HEK293T (cell line): ENCODE measurements around the gene MCL1.

Experiments
- CTCF ChIA-PET: fragments of 350-600 bp; formaldehyde crosslinking; extraction: SDS; loops from one replicate; lab custom pipeline; 2021; ENCODE audit warnings: antibody characterized with exemption, inconsistent platforms; lab: Yijun Ruan, JAX
- POLR2A ChIA-PET: fragments of 350-600 bp; formaldehyde crosslinking; extraction: SDS; loops from one replicate; lab custom pipeline; 2020; ENCODE audit warnings: antibody characterized with exemption, inconsistent platforms; lab: Yijun Ruan, JAX
- DNase-seq: peaks from one replicate; pipeline ENCODE4 v3.0.0; 2012; ENCODE audit warnings: mixed read lengths; ENCODE audit errors: extremely low spot score
- ARNT ChIP-seq: fragments of 450-650 bp; IDR thresholded peaks from 2 replicates; pipeline ENCODE4 v1.6.1; 2017; ENCODE audit warnings: mild to moderate bottlenecking
- BHLHE40 ChIP-seq: fragments of 450-650 bp; IDR thresholded peaks from 2 replicates; pipeline ENCODE4 v1.6.1; 2016; ENCODE audit warnings: mild to moderate bottlenecking, moderate library complexity, borderline replicate concordance
- CTBP1 ChIP-seq: fragments of 450-650 bp; IDR thresholded peaks from 2 replicates; pipeline ENCODE4 v1.6.1; 2016; ENCODE audit warnings: borderline replicate concordance
- ELF4 ChIP-seq: fragments of 450-650 bp; IDR thresholded peaks from 2 replicates; pipeline ENCODE4 v1.6.1; 2017; ENCODE audit warnings: antibody characterized with exemption
- FOXA1 ChIP-seq: fragments of 450-650 bp; IDR thresholded peaks from 2 replicates; pipeline ENCODE4 v1.6.1; 2016; ENCODE audit warnings: mild to moderate bottlenecking
- FOXK2 ChIP-seq: fragments of 450-650 bp; IDR thresholded peaks from 2 replicates; pipeline ENCODE4 v1.6.1; 2016; ENCODE audit warnings: mild to moderate bottlenecking
- FOXM1 ChIP-seq: fragments of 450-650 bp; IDR thresholded peaks from 2 replicates; pipeline ENCODE4 v1.6.1; 2017; ENCODE audit warnings: mild to moderate bottlenecking, borderline replicate concordance
- HDGF ChIP-seq: fragments of 450-650 bp; IDR thresholded peaks from 2 replicates; pipeline ENCODE4 v1.6.1; 2017; ENCODE audit warnings: antibody characterized with exemption, borderline replicate concordance
- L3MBTL2 ChIP-seq: fragments of 450-650 bp; conservative IDR thresholded peaks from 2 replicates; pipeline ENCODE4 v1.6.1; 2016; ENCODE audit warnings: mild to moderate bottlenecking
- LEF1 ChIP-seq: fragments of 450-650 bp; IDR thresholded peaks from 2 replicates; pipeline ENCODE4 v1.6.1; 2017; ENCODE audit warnings: mild to moderate bottlenecking, borderline replicate concordance
- NFRKB ChIP-seq: fragments of 450-650 bp; IDR thresholded peaks from 2 replicates; pipeline ENCODE4 v1.6.1; 2016; ENCODE audit warnings: mild to moderate bottlenecking, moderate library complexity
- SP1 ChIP-seq: fragments of 450-650 bp; IDR thresholded peaks from 2 replicates; pipeline ENCODE4 v1.6.1; 2017
- SUZ12 ChIP-seq: fragments of 450-650 bp; IDR thresholded peaks from 2 replicates; pipeline ENCODE4 v1.6.1; 2016; ENCODE audit warnings: mild to moderate bottlenecking
- TARDBP ChIP-seq: fragments of 450-650 bp; IDR thresholded peaks from 2 replicates; pipeline ENCODE4 v1.6.1; 2016
- ZNF384 ChIP-seq: fragments of 450-650 bp; IDR thresholded peaks from 2 replicates; pipeline ENCODE4 v1.6.1; 2016
- TF ChIP-seq, protein P1 (sequence below): fragments of 450-650 bp; IDR thresholded peaks from 2 replicates; pipeline ENCODE4 v1.6.1; 2016

MCL1 gene

DNA sequence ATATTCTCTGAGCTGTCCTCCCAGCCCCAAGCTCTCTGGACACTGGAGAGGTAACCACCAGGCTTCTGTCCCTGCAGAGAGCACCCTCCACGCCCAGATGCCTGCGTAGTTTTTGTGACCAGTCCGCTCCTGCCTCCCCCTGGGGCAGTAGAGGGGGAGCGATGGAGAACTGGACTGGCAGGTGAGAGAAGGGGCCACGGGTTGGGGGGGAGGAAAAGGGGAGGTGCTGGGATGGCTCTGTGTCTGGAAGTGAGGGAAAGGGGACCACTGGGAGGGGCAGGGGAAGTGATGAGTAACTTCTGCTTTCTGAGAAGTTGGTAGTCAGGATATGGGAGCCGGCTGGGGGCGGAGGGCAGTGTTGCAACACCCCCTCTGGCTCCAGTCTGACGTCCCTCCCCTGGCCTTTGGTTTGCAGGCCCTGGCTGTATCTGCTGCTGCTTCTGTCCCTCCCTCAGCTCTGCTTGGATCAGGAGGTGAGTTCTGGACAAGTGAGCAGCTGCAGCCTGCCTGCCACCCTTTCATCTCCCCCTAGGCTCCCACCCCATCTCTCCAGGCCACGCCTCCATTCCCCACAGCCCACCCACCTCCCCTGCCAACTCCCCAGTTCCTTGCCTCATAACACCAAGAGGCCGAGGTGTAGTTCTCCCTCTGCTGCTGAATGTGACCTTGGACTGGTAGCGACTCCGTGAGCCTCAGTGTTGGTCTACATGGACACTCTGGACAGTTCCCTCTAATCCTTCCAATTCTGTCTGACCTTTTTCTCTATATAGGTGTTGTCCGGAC lies 27.1 kb downstream of the MCL1 start:
- TF ChIP-seq L3MBTL2 (no peak), ELF4 (no peak), NFRKB (no peak), TARDBP (no peak), LEF1 (no peak), ARNT (no peak), BHLHE40 (no peak)
- ChIA-PET POLR2A (interaction anchor here (0.8 to 2.2 kb wide), 5 partner anchors 10 to 77 kb away, joined by 3 to 9 read pairs (median 4); partner anchors contain the start of genes ENSA, FALEC and MCL1), CTCF (interaction anchor here (0.6 to 1.9 kb wide), 3 partner anchors 8 to 274 kb away, joined by 3 to 10 read pairs (median 5); no protein-coding TSS in a partner anchor)
- no peak for DNase-seq

DNA sequence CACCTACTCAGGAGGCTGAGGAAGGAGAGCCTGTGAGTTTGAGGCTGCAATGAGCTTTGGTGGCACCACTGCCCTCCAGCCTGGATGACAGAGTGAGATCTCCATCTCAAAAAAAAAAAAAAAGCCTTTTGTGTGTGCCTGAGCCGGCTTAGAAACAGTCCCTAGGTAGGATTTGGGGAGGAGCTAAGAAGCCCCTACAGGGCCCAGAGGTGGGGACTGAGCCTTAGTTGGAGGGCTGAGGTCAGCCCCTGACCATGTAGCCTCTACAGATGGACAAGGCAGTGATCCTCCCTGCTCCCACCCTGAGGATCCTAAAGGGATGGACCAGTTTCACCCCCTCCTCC lies 27.7 kb downstream of the MCL1 start:
- CTCF ChIA-PET: interaction anchor here (0.6 to 1.9 kb wide), 3 partner anchors 9 to 275 kb away, joined by 3 to 10 read pairs (median 5); no protein-coding TSS in a partner anchor
- POLR2A ChIA-PET: interaction anchor here (0.8 to 2.2 kb wide), 6 partner anchors 10 to 78 kb away, joined by 3 to 9 read pairs (median 4); partner anchors contain the start of genes ENSA, FALEC and MCL1
- no peak for DNase-seq
- no peak for TF ChIP-seq L3MBTL2
- TF ChIP-seq ELF4: no peak

DNA sequence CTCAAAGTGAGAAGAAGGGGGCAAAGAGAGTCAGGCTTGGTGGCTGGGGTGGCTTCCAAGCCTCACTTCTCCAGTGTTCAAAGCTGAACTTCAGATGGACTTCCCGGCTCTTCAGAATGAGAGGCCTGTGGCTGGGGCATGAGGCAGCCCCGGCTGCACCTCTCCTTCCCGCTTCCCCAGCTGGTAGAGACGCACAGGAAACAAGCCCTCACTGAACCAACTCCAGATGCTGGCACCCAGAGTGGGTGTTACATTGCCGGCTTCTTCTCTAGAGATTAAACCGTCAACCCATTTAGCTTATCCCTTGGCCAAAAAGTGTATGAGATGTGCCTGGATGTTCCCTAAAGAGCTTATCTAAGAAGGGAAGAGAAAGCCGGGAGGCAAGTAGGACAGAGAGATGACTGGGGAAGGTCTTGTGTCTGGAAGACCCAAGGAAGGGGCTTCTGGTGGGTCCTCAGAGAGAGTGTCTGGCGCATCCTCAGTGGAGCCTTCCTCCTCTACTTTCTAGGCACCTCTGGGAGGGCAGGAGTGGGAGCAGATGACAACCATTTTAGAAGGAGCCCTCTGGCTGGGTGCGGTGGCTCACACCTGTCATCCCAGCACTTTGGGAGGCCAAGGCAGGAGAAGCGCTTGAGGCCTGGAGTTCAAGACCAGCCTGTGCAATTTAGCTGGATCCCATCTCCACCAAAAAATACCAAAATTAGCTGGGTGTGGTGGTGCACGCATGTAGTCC lies 28.2 kb downstream of the MCL1 start:
- ChIA-PET POLR2A (interaction anchor here (0.8 to 2.2 kb wide), 7 partner anchors 11 to 78 kb away, joined by 3 to 9 read pairs (median 4); partner anchors contain the start of genes ENSA, FALEC and MCL1), CTCF (interaction anchor here (0.8 to 3.7 kb wide), 3 partner anchors 9 to 261 kb away, joined by 3 to 19 read pairs (median 10); no protein-coding TSS in a partner anchor)

DNA sequence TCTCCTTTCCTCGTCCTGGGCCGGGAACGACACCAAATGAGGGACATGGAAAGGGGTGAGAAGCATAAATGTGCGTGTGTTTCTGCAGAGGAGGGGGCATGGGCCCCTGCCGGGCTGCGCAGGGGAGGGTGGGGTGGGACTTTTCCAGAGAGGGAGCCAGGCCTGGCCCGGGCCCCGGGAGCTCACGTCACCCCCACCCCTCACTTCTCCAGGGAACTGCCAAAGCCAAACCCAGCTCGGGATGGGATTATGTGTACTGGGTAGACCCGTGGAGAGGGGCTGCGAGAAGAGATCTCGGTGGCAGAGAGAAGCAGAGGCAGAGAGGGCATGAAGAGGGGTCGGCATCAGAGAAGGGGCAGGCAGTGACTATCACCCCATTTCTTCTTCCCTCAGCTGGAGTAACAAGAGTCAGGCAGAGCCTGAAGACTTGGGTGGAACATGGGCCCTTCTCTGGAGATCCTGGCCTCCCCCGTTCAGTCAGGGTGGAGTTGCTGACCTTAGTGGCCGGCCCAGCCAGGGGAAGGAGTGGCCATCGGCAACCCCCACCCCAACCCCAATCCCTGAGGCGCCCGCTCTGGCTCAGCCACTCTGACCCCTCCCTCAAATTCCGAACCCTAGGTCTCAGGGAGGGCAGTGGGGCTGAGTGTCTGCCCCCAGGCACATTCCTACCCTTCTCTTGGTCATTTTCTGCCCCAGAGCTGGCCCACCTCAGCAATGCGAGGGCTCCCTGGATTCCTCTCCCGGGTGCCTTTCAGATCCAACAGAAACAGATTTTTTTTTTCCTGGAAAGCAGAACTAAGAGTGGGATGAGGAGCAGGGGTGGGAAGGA lies 29.0 kb downstream of the MCL1 start:
- no peak for DNase-seq
- TF ChIP-seq ZNF384: no peak
- no peak for TF ChIP-seq FOXK2
- TF ChIP-seq, protein P1, sequence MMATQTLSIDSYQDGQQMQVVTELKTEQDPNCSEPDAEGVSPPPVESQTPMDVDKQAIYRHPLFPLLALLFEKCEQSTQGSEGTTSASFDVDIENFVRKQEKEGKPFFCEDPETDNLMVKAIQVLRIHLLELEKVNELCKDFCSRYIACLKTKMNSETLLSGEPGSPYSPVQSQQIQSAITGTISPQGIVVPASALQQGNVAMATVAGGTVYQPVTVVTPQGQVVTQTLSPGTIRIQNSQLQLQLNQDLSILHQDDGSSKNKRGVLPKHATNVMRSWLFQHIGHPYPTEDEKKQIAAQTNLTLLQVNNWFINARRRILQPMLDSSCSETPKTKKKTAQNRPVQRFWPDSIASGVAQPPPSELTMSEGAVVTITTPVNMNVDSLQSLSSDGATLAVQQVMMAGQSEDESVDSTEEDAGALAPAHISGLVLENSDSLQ: no peak
- no peak for TF ChIP-seq L3MBTL2
- TF ChIP-seq HDGF: no peak
- TF ChIP-seq LEF1: no peak
- TF ChIP-seq BHLHE40: no peak
- no peak for TF ChIP-seq SUZ12
- TF ChIP-seq ARNT: no peak
- TF ChIP-seq NFRKB: no peak
- CTCF ChIA-PET: interaction anchor here (3.7 kb wide), 1 partner anchor 10 kb away, joined by 19 read pairs; no protein-coding TSS in a partner anchor
- POLR2A ChIA-PET: interaction anchor here (0.9 to 2.2 kb wide), 4 partner anchors 12 to 79 kb away, joined by 3 to 9 read pairs (median 4); partner anchors contain the start of genes ENSA and MCL1

More for the DNA sequence above, 28.2 kb downstream of the MCL1 start:
- no peak for TF ChIP-seq ZNF384
- no peak for TF ChIP-seq SUZ12
- no peak for TF ChIP-seq FOXM1
- no peak for TF ChIP-seq FOXK2
- no peak for TF ChIP-seq TARDBP
- no peak for TF ChIP-seq CTBP1
- TF ChIP-seq HDGF: no peak
- TF ChIP-seq, protein P1: no peak
- TF ChIP-seq NFRKB: no peak
- no peak for TF ChIP-seq ARNT
- TF ChIP-seq L3MBTL2: no peak
- DNase-seq: no peak

DNA sequence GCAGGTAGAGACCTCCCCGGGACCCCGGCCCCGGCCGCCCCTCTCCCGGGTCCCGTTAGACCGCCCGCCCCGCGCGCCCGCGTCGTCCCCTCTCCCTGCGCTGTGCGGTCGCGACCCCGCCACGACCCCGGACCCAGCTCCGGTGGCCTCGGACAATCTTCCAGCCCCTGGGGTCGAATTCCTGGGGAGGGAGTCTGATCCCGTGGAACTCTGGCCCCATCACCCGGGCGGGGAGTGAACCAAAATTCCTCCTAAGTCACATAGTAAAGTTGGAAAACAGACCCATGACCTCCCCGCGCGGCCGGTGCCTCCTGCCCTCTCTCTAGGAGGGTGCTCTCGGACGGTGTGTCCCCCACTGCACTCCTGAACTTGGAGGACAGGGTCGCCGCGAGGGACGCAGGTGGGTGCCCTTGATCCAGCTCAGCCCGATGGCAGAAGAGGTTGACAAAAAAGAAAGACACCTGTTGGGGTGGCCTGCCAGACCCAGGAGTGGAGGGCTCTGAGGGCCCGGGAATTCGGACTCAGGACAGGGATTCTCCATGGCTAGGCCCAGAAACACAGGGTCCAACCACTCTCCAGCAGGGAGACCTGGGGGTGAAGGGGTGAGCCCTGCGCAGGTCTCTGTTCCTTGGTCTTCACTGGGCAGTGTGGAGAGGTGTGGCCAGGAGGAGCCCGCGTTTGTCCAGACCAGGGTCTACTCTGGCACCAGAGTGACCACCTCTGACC lies 29.8 kb downstream of the MCL1 start:
- TF ChIP-seq FOXM1: no peak
- no peak for TF ChIP-seq NFRKB
- TF ChIP-seq ELF4: no peak
- no peak for TF ChIP-seq FOXA1
- TF ChIP-seq CTBP1: no peak
- no peak for TF ChIP-seq HDGF
- no peak for TF ChIP-seq SUZ12
- TF ChIP-seq FOXK2: no peak
- TF ChIP-seq SP1: no peak
- TF ChIP-seq ZNF384: no peak
- no peak for TF ChIP-seq ARNT
- no peak for TF ChIP-seq L3MBTL2
- no peak for TF ChIP-seq TARDBP
- TF ChIP-seq BHLHE40: no peak
- TF ChIP-seq, protein P1: no peak
- no peak for TF ChIP-seq LEF1
- POLR2A ChIA-PET: interaction anchor here (0.9 to 1.5 kb wide), 6 partner anchors 13 to 30 kb away, joined by 3 to 5 read pairs (median 4); partner anchors contain the start of gene MCL1
- no peak for DNase-seq
- CTCF ChIA-PET: interaction anchor here (0.6 to 3.7 kb wide), 5 partner anchors 11 to 1425 kb away, joined by 3 to 19 read pairs (median 3); no protein-coding TSS in a partner anchor
